ENCODE results near the gene CALHM1.
A peak's percentile ranks its signal among the peaks of the same experiment; 100 is the strongest.

Gene CALHM1

DNA sequence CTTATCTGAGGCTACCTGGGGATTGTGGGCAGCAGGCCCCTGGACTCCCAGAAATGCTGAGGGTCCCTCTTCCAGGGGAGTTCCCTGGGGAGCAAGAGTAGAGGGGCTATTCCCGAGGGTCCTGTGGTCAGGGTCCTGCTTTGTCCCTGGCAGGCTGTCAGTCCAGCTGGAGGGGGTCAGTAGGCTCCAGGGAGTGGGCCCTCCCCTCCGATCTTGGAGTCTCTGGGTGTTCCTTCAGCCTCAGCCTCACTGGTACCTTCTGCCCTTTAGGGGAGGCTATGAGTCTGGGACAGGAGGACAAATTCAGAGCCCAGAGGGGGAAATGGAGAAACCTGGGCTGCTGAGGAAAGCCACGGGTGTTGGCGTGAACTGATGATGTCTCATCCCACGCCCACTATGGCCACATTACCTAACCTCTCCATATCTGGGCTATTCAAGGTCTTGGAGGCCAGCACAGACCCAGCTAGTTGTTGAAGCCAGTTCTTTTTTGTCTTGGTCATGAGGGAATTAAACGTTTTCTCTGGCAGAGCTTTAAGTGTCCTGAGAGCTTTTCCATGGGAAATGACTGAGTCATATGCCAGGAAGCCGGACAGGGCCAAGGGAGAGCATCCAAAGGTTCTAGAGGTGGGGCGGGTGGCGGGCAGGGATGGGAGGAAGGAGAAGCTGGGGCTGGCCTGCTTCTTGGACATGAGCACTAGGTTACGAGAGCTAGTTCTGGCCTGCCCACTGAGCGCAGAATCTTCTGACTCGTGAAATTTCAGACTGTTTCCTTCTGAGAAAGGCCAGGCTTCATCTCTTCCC is 12.7 kb downstream of the CALHM1 start:
- peak; percentile 69 for DNase-seq (ENCODE audit: extremely low read depth, low read depth)
- TF ChIP-seq, protein P1, sequence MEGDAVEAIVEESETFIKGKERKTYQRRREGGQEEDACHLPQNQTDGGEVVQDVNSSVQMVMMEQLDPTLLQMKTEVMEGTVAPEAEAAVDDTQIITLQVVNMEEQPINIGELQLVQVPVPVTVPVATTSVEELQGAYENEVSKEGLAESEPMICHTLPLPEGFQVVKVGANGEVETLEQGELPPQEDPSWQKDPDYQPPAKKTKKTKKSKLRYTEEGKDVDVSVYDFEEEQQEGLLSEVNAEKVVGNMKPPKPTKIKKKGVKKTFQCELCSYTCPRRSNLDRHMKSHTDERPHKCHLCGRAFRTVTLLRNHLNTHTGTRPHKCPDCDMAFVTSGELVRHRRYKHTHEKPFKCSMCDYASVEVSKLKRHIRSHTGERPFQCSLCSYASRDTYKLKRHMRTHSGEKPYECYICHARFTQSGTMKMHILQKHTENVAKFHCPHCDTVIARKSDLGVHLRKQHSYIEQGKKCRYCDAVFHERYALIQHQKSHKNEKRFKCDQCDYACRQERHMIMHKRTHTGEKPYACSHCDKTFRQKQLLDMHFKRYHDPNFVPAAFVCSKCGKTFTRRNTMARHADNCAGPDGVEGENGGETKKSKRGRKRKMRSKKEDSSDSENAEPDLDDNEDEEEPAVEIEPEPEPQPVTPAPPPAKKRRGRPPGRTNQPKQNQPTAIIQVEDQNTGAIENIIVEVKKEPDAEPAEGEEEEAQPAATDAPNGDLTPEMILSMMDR (IDR thresholded peaks at IDR 0.05; ENCODE audit: low read depth, low read length), result no peak

GRCh38 chr10:103445366-103445765 is 13.3 kb downstream of the CALHM1 start:
- TF ChIP-seq, protein P1 (IDR thresholded peaks at IDR 0.05; ENCODE audit: low read depth, low read length), result no peak
- DNase-seq (ENCODE audit: extremely low read depth, low read depth), result no peak

GRCh38 chr10:103444478-103444877 is 14.2 kb downstream of the CALHM1 start:
- DNase-seq (ENCODE audit: extremely low read depth, low read depth), result no peak
- TF ChIP-seq, protein P1 (IDR thresholded peaks at IDR 0.05; ENCODE audit: low read depth, low read length), result no peak

DNA sequence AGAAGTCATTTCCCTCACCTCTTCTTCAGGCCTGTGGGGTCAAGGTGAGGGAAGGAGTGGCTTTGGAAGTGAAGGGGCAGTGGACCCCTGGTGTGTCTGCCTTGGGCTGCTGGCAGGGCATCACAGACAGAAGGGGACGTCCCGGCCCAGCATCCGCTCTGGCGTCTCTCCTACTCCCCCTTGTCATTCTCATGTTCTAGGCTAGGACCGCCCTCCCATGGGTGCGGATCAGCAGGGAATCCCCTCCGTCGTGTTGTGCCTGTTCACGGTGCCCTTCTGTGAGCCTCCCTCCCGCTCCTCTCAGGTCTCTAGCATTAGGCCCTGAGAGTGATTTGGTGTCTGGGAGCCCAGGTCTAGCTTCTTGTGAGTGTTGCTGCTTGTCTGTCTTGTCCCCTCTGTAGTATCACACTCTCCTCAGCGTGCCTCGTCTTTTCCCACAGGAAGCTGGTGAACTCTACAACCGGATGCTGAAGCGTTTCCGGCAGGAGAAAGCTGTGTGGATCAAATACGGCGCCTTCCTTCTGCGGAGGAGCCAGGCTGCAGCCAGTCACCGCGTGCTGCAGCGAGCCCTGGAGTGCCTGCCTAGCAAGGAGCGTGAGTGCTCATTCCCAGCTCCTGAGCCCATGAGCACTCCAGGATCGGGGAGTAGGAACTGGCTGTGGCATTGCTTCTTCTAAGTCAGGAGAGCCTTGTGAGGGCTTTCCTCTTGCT is 15.1 kb downstream of the CALHM1 start:
- TF ChIP-seq, protein P1 (IDR thresholded peaks at IDR 0.05; ENCODE audit: low read depth, low read length), result no peak
- DNase-seq (ENCODE audit: extremely low read depth, low read depth), result no peak

- TF ChIP-seq, protein P1 (IDR thresholded peaks at IDR 0.05; ENCODE audit: low read depth, low read length), result no peak
- no peak for DNase-seq (ENCODE audit: extremely low read depth, low read depth)
These were observed 16.7 kb downstream of the CALHM1 start for GRCh38 chr10:103442031-103442461.

GRCh38 chr10:103441611-103442010 is 17.1 kb downstream of the CALHM1 start:
- TF ChIP-seq, protein P1 (IDR thresholded peaks at IDR 0.05; ENCODE audit: low read depth, low read length), result no peak
- DNase-seq (ENCODE audit: extremely low read depth, low read depth), result no peak

DNA sequence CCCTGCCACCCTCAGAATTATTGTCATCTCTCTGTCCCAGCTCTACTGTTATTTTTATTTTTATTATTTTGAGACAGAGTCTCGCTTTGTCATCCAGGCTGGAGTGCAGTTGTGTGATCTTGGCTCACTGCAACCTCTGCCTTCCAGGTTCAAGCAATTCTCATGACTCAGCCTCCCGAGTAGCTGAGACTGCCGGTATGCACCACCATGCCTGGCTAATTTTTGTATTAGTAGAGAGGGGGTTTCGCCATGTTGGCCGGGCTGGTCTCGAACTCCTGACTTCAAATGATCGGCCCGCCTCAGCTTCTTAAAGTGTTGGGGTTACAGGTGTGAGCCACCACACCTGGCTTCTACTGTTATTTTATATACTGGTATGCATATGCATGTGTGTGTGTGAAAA is 17.5 kb downstream of the CALHM1 start:
- DNase-seq (ENCODE audit: extremely low read depth, low read depth), result no peak
- TF ChIP-seq, protein P1 (IDR thresholded peaks at IDR 0.05; ENCODE audit: low read depth, low read length), result no peak
